Inflammatory macrophage treated with lipopolysaccharide for 4 hours (primary cell): ENCODE data around the gene TPK1.
"Not testable (repeated sequence)": the region's sequence is repeated elsewhere in the genome, so short reads cannot be mapped to it uniquely, and the experiment has no call there.

Experiments
- DNase-seq: peaks from one replicate; pipeline ENCODE4 v3.0.0-alpha.2; 2020

TPK1 gene

DNA sequence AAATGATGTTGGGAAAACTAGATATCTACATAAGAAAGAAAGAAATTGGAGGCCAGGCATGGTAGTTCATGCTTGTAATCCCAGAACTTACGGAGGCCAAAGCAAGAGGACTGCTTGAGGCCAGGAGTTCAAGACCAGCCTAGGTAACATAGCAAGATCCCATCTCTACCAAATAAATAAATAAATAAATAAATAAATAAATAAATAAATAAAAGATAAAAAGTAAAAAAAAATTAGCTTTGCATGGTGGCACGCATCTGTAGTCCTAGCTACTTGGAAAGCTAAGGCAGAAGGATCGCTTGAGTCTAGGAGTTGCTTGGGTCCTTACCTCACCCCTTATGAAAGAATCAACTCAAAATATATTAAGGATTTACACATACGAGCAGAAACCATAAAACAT is 238.9 kb downstream of the TPK1 start:
- no peak for DNase-seq

DNA sequence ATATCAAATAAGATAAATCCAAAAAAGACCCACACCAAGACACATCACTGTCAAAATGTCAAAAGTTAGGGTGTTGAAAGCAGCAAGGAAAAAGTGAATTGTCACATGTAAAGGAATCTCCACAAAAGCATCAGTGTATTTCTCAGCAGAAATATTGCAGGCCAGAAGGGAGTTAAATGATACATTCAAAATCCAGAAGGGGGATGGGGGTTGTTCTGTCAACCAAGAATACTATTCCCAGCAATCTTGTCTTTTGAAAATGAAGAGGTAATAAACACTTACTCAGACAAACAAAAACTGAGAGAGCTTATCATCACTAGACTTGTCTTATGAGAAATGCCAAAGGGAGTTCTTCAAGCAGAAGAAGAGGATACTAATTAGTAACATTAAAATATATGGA is 241.3 kb downstream of the TPK1 start:
- no peak for DNase-seq

DNA sequence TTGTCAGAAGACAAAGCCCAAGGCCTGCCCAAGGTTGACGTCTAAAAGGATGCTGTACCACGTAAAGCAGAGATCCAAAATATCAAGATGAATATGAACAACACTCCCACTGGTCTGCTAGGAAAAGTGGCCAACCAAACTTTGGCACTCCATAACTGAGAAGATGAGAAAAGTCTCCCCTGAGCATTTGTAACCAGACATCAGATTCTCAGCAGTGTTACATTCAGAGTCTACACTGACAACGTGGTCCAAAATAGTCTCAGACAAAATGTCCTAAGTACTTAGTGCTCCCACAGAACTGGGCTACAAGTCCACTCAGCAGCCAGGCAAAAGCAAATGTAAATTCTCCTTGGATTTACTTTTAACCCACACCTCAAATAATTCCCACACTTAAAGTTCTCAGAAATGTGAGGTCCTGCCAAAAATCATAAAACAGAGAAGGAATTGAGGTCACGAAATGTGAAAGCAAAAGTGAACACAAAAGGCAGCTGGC is 247.2 kb downstream of the TPK1 start:
- no peak for DNase-seq

DNA sequence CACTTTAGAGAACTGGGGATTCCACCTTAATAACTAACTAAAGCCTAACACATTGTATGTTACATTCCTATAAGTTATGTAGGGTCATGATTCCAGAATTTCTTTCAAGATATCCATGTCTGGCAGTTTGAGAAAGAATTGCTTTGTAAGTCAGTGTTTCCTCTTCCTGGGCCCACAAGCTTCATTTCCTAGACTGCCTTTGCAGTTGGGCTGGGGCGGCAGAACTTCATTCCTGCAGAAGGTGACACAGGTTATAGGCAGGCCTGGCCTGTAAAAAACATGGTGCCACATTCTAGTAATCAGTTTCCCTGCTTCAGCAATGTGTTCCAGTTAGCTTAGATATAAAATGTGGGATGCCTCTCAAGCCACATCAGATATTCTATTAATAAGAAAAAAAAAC is 248.2 kb downstream of the TPK1 start:
- DNase-seq, result no peak

DNA sequence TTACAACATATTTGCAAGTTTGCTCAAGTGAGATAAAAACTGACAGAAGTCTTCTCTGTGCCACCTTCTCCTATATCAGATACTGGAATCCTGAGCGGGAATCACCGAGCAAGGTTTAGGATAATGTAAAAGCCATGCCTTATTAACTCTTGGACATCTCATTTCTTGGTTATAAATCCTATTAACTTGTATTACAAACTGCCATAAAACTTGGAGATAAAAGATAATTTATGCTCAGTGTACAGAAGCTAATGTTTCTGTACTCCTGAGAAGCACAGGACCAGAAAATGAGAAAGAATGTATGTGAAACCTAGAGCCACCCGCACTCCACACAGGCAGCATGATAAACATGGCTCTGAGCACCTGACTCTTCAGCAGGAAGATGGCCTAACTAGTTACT is 251.1 kb downstream of the TPK1 start:
- no peak for DNase-seq

DNA sequence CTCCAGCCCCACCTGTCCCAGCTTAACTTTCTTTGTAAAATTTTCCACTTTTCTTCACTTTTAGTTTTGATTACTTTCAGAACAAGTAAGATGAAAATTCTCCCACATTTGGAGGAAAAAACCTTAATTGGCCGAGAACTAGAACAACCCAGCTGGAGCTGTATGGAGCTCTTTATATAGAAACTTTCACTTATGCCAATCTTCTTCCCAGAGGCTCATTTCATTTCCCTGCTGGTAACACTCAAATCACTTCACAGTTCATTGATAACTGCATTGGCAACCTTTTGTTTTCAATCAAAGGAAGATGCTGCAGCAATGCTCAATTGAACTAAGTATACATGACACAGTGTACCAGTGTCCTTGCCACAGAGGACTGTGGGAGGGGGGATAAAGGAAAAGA is 256.2 kb downstream of the TPK1 start:
- DNase-seq, result no peak

DNA sequence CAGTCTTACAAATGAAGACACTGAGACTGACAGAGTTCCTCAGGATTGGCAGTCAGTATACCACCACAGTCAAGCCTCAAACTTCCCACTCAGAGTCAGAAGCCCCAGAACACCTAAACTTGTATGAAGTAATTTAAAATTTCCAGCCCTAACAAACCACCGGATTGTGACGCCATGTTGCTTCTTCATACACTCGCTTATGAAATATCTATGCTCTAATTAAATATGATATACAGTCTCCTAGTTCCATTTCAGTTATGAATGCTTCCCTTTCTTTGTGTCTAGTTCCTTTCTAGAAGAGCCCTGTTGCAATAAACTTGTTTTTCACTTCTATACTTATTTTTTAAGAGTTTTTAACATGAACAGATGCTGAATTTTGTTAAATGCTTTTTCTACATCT is 260.4 kb downstream of the TPK1 start:
- DNase-seq, result peak; percentile 68

DNA sequence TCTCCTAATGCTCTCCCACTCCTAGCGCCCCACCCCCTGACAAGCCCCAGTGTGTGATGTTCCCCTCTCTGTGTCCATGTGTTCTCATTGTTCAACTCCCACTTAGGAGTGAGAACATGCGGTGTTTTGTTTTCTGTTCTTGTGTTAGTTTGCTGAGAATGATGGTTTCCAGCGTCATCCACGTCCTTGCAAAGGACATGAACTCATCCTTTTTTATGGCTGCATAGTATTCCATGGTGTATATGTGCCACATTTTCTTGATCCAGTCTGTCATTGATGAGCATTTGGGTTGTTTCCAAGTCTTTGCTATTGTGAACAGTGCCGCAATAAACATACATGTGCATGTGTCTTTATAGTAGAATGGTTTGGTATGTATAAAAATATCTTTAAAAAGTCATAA is 261.1 kb downstream of the TPK1 start:
- not testable (repeated sequence) for DNase-seq

DNA sequence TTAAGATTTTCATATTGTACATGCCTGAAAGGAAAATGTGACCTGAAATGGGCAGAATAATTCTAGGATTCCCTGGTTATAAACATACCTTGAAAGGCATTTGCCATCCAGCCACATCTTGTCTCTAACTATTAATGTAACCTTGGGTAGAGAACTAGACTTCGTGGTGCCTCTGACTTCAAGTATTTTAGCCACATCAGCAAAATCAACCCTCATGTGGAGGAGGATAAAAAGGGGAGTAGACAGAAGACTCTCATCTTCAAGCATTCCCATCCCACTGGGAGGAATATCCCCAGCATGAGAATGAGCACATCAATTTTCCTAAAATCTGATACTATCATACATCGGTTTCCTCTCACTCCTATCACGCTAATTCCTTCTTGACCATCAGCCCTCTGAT is 267.6 kb downstream of the TPK1 start:
- no peak for DNase-seq

DNA sequence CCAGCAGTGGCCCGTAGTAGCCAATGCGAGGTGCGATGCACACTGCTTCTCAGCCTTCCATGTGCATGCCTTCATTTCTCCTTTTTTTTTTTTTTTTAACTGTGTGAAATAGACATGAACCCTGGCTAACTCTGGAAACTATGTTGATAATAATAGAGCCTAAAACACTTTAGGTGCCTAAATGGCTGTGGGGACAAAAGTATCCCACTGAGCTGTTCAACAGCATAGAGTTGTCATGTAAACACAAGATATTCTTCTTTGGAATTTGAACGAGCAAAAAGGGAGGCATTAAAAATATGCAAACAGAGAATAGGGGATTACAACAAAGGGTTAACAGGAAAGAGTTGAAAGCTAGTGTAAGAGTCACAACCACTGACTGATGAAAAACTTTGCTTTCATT is 270.3 kb downstream of the TPK1 start:
- no peak for DNase-seq

DNA sequence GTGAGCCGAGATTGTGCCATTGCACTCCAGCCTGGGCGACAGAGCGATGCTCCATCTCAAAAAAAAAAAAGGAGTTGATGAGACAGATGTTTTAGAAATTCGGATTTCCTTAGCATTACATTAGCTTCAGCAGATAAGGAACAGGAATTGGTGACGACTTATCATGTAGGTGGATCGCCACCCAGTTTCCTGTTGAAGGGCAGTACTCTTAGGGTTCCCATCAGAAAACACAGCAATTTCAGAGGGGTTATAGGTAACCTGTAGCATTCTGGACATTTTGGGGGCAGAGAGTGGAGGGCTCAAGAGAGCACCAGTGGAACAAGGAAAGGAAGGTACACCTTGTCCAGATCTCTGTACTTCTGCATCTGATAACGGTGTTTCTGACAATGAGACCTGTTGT is 286.0 kb downstream of the TPK1 start:
- no peak for DNase-seq

DNA sequence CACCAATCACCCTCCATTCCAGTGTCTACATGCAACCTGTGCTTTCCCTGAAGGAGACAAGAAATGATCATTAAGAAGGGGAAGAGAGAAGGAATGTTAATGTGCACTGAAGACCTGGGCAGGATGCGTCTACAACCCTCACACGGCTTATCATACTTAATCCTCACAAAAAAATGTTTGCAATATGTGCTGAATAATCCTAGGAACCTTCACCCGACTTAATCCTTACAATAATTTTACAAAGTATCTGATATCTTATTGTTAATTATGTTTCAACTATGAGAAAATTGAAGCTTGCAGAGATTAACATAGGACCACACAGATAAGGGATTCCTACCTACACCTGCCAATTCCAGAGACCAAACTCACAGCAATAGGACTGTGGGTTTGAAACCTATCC is 287.3 kb downstream of the TPK1 start:
- DNase-seq, result no peak

DNA sequence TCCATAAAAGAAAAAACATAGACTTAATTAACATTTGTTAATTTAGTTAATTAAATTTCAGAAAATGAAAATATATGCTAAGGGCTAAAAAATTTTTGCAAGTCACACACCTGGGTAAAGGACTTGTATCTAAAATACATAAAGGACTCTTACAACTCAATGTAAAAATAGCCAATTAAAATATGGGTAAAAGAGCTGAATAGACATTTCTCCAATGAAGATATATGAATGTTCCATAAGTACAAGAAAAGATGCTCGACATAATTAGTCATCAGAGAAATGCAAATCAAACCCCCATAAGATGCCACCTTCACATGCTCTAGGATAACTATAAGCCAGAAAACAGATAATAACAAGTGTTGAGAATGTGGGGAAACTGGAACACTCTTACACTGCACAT is 288.0 kb downstream of the TPK1 start:
- no peak for DNase-seq

DNA sequence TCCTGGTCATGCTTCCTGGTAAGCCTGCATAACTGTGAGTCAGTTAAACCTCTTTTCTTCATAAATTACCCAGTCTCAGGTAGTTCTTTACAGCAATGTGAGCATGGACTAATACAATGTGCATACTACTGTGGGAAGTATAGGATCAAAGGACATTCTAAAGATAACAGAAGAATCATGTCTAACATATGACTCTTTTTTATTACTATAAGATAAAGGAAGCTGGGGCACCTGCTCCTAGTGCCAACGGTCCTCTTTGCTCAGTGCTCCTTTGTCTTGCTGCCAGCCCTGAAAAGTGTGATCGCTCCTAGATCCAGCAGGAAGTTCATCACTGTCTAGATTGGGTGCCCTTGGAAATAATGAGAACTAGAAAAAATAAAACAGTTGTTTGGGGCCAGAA is 289.1 kb downstream of the TPK1 start:
- no peak for DNase-seq

DNA sequence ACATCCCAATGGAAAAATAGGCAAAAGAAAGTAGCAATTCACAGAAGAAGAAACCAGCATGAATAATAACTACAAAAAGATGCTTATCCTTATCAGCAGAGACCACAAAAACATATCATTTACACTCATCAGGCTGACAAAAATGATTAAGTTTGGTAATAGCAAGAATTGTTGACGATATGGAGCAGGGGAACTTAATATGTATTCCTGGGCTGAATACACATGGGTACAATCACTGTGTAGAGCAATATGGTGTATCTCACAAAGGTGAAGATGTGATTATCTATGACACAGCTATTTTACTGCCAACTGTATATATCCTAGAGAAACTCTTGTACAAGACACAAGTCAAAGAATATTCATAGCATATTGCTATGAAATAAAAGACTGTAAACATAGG is 290.5 kb downstream of the TPK1 start:
- no peak for DNase-seq

DNA sequence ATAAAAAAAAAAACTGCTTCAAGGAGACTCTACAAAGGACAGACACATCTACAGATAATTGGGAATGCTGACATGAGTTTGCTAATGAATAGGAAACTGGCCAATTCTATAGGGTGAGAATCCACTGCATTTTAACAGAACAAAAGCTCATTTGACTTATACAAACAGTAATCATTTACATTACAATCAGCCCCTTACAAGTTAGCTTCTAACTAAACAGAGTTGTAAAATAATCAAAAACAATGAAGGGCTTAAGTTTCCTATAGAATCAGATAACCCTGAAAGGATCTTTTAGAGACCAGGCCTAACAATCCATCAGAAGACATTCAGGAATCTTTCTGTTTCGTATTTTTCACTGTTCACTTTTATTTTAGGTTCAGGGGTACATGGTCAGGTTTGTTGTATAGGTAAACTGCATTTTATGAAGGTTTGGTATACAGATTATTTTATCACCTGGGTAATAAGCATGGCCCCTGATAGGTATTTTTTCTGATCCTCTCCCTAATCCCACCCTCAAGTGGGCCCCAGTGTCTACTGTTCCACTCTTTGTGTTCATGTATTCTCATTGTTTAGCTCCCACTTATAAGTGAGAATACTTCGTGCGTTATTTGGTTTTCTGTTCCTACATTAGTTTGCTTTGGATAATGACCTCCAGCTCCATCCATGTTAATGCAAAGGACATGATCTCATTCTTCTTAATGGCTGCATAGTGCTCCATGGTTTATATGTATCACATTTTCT is 301.0 kb downstream of the TPK1 start:
- DNase-seq, result no peak

DNA sequence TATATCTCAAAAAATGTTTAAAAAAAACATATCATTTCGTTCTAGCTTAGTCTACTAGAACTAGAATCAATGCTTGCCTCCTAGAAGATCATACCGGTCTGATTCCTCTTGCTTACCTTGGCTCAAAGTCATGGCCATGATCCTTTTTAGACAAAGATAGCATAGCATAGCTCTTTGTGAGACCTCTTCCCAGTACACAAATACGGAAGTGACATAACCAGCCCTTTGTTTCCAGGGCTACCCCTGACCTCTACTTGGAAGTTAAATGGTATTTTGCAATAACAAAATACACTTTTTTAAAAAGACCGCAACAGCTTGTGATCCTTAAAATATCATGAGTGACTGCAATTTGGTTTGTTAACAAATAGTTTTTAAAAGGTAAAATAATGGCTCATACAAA is 301.7 kb downstream of the TPK1 start:
- no peak for DNase-seq

DNA sequence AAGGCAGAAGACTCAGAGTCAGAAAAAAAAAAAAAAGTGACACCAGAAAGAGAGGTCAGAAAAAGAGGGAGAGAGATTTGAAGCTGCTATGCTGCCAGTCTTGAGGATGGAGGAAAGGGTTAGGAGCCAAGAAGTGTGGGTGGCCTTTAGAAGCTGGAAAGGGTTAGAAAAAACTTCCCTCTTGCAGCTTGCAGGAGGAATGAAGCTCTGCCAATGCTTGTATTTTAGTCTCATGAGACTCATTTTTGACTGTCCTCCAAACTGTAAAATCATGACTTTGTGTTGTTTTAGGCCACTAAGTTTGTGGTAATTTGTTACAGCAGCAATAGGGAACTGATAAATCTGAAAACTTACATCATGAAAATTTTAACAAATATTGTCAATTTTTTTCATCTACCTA is 304.7 kb downstream of the TPK1 start:
- no peak for DNase-seq

DNA sequence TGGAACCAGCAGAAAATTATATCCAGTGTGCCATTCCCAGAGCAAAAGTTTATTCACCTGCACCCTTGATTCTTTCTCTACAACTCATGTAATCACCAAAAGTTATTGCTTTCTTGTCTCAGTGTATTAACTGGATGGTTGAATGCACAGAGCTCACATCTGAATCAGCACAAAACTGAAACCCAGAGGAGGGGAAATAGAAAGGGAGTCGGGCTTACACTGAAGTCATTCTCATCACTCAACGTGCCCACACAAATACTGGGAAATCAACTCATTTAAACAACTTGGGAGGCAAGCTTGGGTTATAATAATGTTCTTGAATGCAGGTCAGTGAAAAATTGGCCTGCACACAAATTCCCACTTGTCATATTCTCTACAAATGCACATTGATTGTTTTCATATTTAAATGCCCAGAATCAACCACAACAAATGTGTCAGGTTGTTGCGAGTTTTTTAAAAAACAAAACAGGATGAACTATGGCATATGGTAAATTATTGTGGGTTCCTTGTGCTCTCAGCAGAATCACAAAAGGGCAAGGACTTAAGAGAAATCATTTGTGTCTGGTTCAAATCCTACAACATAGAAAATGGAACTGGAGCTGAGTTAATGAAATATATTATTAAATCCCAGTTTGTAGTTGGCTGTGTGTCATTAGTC is 306.5 kb downstream of the TPK1 start:
- DNase-seq, result no peak

DNA sequence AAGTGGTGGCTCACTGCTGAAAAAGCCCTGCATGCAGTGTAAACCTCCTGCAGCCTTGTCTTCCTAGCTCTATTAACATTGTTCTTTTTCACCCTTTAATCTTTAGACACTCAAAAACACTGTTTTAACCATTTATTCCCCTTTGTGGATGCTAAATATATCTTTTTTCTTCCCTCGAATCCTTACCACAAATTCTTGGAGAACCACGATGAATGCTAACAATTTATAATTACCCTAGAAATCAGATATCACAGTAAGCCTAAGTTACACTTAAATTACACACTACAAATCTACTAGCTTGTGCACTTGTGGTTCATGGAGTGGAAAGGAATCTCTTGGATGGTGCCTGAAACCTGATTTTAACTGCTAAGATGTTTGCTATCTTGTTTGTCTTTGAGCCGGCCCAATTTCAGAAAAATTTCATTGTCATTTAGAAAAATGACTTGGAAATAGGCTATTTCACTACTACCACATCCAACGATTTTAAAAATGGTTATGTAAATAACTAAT is 307.3 kb downstream of the TPK1 start:
- no peak for DNase-seq

DNA sequence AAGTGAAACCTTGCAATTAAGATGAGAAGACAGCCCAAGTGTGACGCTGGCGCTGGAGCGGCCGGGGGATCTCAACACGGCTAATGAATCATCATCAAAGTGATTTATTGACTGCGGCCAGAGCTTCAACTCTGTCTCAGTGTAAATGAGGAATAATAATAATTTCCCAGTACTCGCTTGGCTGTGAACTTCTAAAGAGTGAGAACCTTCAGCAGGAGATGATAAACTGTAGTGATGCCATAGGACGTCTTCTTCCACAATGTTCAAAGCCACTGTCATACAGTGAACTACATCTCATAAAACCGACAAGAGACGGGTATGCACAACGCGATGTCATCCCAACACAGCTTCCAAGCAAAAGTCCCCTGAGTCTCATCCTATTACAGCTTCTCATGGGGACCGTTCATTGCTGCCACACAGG is 308.8 kb downstream of the TPK1 start:
- no peak for DNase-seq

DNA sequence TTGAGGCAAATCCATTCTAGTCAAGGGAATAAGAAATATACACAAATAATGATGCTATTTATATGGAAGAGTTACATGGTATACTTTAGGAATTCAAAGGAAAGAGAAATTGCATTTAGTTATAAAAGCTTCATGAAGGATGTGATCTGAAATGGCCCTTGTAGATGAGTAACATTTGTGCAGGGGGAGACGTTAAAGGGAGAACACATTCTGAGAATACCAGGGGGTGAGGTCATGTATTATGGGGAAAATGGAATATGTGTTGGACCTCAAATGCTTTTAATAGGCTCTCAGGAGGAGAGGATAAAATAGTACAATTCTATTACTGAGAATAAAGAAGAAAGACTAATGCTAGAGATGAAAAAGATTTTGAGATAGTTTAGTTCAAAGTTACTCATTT is 309.9 kb downstream of the TPK1 start:
- no peak for DNase-seq

DNA sequence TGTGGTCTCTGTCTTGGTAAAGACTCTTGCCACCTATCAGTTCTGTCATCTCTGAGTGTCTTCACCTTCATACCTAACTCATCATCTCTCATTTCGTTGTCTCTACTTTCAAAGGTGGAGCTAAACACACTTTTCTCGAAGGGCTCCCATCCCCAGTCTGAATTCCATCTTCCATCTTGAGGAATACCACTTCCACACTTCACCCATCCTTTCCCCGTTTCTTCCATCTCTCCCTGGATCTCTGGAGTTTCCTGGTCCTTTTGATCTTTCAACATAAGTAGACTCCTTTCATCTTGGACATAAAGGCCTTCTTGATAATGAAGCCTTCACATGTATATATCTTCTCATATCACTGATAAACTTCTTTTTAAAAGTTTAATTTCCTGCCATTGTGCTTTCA is 311.6 kb downstream of the TPK1 start:
- DNase-seq, result no peak

DNA sequence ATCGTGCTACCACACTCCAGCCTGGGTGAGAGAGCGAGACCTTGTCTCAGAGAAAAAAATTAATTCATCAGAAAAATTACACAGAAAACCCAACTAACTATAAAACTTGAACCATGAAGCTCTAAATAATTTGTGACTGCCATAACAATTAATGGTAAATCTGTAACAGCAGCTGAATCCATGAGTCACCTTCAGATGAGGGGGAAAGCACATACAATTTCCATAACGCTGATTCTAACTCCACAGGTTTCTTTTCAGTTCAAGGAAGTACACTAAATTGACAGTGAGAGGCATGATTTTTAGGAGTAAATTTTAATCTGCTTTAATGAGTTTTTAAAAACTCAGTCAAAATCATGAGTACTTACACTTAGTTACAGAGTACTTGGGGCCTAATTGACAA is 312.2 kb downstream of the TPK1 start:
- DNase-seq, result no peak

DNA sequence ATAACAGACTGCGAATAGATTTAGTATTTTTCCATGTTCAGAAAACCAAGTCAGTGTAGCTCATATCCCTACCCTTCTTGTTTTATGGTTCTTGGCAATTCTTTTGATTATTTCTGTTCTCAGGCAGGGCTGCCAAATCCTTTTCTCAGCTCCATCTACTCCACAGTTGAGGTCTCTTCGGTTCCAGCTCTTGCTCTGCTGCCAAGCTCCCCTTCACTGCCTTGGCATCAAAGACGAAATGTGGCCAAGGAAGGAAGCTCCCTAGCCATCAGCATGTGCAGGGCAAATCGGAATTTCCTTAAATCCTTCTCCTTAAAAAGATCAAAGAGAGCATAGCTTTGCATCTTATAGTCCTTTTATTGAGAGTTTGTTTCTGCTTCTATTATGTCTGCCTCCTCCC is 315.9 kb downstream of the TPK1 start:
- no peak for DNase-seq
